Superior temporal gyrus (tissue), 1 donor: Measurements from ENCODE around the gene QRICH1.

Source experiments
- DNase-seq: peaks from one replicate; pipeline ENCODE4 v3.0.0-alpha.2; 2016; ENCODE audit errors: extremely low spot score

The QRICH1 gene

DNA sequence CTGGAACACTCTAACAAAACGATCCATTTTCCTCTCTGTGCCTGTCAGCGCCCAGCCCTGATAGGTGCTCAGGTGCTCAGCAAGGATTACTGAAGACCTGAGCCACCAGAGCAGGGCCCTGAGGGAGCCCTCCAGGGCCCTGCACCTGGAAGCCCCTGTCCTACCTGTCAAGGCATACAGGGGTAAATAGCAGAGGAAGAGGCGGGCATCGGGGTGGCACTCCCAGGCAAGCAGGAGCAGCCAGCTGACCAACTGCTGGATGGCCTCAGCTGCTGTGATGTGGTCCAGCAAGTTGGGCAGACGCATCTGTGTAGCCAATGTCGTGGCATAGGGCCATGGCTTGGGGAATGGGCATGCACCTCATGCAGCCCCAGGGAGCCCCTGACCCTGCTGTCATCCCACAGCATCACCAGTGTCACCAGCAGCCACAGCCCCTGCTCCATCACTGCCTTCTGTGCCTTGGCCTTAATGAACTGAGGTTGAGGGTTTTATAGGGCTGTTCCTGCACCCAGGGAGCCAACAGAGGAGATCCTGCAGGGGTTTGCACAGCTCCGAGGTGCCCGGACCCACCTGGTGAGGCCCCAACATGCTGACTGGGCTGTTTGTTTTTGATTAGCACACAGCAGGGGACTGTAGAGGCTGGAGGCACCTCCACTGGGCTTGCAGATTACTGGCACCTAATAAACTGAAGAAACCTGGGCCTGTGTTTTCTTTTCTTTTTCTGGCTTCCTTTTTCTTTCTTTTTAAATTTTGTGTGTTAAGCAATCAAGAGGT lies 94.6 kb downstream of the QRICH1 start:
- no peak for DNase-seq

DNA sequence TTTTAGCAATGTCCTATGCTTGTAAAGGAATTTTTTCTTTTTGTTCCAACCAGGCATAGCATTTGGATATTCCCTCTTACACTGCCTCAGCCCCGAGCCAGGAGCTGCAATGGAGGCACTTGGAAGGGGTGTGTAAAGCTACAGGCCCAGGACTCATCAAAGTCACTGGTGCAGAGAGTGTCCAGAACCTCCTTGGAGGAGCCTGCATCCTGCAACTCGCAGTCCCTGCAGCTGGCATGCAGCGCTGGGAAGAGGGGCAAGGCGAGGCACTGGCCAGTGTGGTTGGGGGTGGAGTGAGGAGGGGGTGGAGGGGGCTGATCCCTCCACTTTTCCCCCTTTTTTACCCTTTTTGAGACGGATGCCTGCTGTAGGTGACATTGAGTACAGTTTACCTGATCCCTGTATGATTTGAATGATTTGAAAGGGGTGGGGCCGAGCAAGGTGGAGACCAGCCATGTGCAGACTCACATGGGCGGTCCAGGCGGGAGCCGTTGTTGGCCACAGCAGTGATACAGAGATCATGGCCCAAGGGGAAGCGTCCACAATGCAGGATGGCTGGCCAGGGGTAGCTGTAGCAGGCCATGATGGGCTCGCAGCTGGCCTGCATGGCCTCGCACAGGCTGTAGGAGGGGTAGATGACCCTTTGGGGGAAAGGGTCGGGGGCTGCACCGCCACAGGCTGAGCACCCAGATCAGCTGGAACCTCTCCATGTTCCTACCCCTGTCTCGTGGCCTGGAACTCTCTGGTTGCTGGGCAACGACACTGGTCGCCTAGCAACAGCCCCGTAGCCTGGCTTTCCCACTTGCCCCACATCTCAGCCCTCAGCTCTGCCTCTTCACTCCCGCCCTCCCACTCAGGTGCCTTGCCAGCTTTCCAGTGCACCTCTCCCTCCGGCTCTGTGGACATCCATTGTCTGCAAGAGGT lies 95.9 kb downstream of the QRICH1 start:
- no peak for DNase-seq

DNA sequence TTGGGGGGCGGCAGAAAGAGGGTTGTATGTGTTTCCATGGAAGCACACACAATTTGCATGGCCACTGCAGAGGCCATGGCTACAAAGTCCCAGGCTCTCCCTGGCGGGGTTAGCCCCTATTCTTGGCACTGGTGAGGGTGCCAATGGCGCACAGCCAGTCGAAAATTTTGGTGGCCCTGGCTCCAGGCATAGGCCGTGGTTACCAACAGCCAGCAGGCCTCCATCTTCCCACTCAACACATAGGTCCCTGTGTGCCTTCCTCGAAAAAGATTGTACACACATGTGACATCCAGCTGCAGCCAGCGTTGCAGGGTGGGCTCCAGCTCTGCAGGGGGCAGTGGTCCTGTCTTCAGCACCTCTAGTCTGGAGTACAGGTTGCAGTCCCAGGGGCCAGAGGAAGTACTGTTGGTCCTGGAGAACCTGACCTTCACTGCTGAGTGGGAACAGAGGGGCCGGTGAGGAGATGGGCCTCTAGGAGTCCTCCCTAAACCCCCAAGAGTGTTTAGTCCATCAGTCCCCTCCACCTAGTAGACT lies 96.7 kb downstream of the QRICH1 start:
- no peak for DNase-seq

DNA sequence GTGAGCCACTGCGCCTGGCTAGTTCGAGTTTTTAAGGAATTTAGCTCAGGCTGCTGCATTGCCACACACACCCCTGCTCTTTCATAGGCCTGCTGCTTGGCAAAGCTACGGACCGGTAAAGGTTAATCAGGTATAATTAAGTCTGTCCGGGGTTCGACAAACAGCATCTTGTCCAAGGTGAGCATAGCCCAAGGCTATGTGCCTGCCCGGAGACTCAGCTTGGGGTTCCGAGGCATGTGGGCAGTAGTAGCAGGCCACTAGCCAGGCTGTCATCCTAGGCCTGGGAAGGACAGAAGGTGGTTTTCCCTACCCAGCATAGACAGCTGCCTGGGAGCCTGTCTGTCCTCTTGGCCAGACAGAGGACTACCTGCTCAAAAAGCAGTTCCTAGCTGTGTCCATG lies 97.2 kb downstream of the QRICH1 start:
- DNase-seq = no peak

DNA sequence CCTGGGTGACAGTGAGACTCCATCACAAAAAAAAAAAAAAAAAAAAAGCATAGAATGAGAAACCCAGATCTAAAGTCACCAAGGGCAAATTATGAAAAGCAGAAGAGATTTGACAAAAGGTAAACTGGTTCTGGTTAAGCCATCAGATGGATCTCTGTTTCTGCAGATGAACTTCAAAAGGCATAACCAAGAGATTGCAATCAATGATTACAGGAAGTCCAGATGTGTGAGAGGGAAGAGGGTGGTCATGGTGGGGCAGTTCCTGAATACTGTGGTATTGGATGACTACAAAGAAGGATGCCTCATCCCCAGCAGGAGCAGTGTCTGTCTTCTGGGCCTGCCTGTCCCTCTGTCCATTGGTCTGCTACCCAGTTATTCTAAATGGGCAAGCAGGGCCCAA lies 100.0 kb downstream of the QRICH1 start:
- no peak for DNase-seq

DNA sequence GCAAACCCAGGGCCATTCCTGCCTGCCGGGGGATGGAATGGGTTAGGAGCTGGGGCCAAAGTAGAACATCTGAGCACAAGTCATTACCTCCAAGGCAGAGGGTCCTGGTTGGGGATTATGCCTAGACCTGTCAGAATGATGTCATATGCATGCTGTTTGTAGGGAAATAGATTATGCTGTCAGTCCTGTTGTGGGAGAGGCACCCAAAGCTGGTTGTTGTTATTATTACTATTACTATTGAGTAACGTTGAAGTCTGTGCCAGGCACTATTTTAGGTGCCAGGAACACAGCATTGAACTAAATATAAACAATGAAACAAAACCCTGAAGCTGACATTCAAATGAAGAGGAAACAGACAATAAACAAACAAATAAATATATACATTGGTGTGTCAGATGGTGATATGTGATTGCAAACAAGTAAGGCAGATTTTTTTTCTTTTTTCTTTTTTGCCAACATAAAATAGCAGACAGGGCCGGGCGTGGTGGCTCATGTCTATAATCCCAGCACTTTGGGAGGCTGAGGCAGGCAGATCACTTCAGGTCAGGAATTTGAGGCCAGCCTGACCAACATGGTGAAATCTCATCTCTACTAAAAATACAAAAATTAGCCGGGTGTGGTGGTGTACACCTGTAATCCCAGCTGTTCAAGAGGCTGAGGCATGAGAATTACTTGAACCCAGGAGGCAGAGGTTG lies 101.9 kb downstream of the QRICH1 start:
- DNase-seq = no peak

DNA sequence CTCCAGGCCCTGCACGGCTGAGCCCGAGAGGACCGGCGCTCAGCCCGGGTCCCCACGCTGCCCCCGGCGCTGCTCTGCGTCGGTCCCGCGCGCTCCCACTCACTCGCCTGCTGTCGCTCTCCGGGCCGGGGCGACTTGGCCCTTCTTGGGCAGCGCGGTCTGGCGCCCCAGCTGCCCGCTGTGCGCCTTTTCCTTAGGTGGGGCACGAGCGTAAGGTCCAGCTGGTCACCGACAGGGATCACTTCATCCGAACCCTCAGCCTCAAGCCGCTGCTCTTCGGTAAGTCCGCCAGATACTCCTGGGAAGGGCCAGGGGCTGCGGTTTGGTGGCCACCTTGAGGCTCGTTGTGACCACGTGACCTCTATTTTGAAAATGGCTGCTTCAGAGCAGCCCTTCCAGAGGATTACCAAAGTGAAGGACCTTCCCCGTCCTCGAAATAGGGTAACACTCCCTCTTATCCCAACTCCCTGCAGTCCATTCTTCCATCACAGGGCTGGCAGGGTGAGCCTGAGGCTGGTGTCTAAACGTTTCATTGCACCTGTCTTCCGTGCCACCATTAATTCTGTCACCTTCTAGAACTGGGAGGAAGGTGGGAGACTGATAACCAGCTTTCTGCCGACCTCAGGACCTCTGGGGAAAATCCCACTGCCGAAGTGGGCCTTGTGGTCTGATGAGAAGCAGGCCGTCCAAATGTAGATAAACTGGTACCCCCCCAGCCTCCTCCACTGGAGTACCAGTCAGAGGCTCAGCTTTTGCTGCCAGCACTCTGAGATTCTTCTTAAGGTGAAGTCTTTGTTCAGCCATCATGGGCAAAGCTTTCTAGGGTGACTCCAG lies 103.0 kb downstream of the QRICH1 start:
- DNase-seq = peak; percentile 67

DNA sequence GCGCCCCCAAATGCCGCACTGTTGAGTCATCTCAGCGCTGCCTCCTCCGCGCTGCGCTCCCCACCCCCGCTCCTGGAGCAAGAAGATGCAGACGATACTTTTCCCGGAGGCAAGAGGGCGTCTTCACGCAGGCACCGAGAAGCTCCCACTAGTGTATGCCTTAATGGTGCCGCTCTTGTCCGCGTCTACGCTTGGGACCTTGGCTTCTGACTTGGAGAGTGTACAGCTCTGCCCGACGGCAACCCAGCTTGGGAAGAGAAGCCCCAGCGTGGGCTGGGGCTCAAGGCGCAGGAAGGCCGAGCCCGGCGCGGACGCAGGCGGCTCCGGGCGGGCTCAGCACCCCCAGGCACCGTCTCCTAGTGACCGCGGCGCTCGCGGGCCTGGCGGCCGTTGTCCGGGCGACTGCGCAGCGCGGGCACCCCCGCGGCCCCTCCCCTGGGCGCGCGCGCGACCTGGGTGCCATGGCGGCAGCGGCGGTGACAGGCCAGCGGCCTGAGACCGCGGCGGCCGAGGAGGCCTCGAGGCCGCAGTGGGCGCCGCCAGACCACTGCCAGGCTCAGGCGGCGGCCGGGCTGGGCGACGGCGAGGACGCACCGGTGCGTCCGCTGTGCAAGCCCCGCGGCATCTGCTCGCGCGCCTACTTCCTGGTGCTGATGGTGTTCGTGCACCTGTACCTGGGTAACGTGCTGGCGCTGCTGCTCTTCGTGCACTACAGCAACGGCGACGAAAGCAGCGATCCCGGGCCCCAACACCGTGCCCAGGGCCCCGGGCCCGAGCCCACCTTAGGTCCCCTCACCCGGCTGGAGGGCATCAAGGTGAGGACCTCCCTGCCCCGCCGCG lies 103.9 kb downstream of the QRICH1 start, which contains the start of gene P4HTM:
TSS of gene P4HTM (plus strand) at position 446 of the 840 bp plus-strand sequence. CDS start at position 462, 16 bp downstream.
- DNase-seq = peak; percentile 87

DNA sequence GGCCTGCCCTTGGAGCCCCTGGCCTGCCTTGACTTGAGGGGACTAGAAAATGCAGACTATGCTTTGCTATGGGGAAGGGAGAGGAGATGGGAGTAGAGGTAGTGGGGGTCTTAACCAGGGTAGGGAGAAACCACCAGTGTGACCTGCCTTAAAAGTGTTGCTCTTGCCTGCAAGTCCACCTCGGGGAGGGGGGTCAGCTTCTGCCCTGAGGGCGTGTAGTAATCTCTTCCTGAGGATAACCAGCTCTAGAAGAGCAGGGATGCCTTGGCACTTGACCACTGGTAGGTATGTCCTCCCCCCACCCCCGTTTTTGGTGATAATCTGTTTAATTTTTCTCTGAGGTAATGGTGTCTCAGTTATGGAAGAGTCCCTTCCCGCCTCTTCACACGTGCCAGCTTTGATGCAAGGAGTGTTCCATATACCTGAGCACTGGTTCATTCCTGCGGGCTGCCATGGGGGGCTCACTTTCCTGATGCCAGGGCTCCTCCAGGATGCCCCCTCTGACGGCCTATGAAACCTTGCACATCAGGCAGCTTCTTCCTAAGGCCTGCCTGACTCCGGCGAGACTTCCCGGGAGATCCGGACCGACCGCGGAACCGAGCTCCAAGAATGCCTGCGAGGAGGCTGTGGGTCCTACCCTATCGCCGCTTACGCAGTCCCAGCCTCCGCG lies 104.6 kb downstream of the QRICH1 start:
- no peak for DNase-seq

DNA sequence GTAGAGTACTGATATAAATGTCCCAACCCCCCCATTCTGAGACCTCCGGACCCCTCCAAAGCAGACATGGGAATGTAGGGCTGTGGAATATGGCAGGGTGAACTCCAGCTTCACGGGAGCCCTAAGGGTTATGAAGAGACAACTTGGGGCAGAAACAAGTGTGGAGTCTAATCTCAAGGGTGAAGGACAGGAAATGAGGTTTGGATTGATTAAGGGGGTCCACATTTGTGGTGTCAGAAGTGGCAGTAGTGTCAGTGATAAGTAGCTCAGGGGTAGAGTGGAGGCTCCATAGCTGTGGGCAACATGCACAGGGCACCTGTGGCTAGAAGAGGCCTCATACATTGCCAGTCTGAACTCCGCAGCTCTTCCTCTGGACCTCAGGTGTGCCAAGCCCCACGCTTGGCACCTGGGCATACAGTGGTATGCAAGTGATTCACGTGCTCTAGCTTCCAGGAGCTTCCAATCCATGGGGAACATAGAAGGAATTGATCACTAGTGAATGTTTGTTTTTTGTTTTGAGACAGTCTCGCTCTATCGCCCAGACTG lies 108.0 kb downstream of the QRICH1 start:
- DNase-seq = no peak

DNA sequence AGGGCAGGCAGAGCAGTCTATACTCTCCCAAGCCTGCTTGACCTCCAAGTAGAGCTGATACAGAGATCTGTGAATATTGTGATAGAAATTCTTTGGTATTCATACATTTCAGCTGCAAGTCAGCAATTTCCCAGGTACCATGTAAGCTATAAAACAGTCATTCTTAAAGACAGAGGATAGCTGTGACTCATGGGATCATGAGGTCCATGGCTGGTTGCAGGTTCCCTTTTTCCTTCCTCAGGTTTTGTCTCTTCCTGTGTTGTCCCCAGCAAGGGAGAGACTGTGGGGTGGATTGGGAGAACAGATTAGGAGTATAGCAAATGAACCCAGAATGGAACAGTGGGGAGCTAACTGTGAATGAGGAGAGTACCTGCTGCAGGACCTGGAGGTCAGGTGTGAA lies 109.2 kb downstream of the QRICH1 start:
- DNase-seq = no peak

DNA sequence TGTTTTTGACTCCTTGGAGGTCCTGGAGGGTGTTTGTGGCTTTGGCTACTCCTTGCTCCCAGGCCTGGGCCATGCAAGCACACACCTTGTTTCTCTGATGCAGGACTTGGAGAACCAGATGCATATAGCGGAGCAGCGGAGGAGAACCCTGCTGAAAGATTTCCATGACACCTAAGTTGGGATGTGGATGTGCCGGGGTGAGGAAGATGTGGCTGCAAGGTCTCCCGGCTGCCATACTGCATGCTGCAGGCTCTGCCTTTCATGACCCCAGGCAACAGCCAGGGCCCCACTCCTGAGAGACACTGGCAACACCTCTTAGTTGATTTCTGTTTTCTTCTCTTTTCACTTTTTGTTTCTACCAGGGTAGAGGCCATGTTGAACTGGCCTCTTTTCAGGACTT lies 110.8 kb downstream of the QRICH1 start:
- DNase-seq = no peak

DNA sequence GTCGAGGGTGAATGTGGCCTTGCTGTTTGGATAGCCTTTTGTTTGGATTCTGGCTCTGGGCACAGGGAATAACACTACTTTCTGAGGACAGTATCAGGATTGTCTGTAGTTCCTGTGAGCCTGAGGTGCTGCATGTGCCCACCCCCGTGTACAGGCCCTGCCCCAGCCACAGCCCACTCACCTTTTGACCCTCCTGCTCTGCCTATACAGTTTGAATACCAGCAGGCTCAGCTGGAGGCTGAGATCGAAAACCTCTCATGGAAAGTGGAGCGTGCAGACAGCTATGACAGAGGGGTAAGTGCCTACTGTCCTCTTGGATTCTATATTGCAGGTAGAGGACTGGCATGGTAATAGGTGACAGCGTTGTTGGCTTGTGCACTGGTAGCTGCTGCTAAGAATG lies 111.2 kb downstream of the QRICH1 start:
- no peak for DNase-seq

DNA sequence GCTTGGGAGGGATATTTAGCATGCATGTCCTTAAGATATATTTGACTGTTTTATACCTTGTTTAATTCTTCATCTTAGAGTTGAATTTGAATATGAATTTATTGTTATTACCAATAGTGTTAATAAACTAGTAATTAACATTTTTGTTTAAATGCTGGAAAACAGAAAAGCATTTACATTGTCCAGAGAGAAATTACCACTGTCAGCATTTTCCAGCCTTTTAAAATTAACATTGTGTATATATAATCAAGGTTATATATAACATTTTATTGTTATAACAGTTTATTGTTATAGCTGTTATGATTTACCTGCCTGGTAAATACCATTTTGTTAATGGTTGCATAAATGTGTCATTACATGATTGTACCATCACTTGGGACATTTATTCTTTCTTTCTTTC lies 111.9 kb downstream of the QRICH1 start:
- DNase-seq = no peak

DNA sequence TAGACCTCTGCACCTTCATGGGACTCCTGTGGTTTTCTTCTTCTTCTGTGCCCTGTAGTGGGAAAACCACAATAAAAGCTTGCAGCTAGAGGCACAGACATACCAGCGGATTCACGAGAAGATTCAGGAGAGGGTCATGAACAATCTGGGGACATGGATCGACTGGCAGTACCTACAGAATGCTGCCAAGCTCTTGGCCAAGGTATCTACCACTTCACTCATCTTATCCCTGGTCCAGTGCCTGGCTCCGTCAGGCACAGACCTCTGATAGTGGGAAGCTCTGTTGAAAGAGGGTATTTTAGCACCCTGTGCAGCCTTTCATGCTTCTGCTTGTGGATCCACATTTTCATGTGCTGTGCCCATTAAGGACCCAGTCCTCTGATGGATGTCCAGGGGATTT lies 113.6 kb downstream of the QRICH1 start:
- DNase-seq = no peak
